Kidney (tissue), 14 donors: ENCODE results near the gene NUCB1. TPM values are rescaled to one million over a fixed set of nuclear protein-coding genes. Genes with fewer than 3 reads are reported as not detected.
"Not testable (repeated sequence)": the region's sequence is repeated elsewhere in the genome, so short reads cannot be mapped to it uniquely, and the experiment has no call there.

Experiments
- DNase-seq, 5 donors: peaks; one replicate each; pipeline ENCODE4 v3.0.0-alpha.2; 2013 to 2020
- FAIRE-seq: peaks from 2 replicates; lab custom pipeline; 2012; peaks lifted over from hg19 to GRCh38; lab: Jason Lieb, UNC
- H3K27ac ChIP-seq, 2 donors: one replicate each; pipeline ENCODE4 v1.7.0; 2013; ENCODE audit warnings: low read depth in 2 of 2, low read length in 2 of 2, inconsistent platforms in 1 of 2
- H3K27me3 ChIP-seq: one replicate; pipeline ENCODE4 v1.7.1; 2013; ENCODE audit warnings: low read length, inconsistent platforms; ENCODE audit not compliant: control insufficient read depth, insufficient read depth
- H3K36me3 ChIP-seq, 3 donors: one replicate each; pipeline versions ENCODE4 v1.7.0 to v1.7.1; 2013; ENCODE audit warnings: low read length in 3 of 3, control low read depth in 1 of 3, inconsistent platforms in 1 of 3; ENCODE audit not compliant: insufficient read depth in 3 of 3, control insufficient read depth in 2 of 3
- H3K4me1 ChIP-seq, 3 donors: one replicate each; pipeline versions ENCODE4 v1.7.0 to v1.7.1; 2013; ENCODE audit warnings: low read length in 3 of 3, inconsistent platforms in 1 of 3, low read depth in 1 of 3; ENCODE audit not compliant: control insufficient read depth in 2 of 3, insufficient read depth in 2 of 3
- H3K4me3 ChIP-seq, 3 donors: one replicate each; pipeline versions ENCODE4 v1.7.0 to v1.8.1; 2013; ENCODE audit warnings: low read length in 3 of 3, control low read depth in 1 of 3, inconsistent platforms in 1 of 3
- H3K9ac ChIP-seq, 3 donors: one replicate each; pipeline versions ENCODE4 v1.7.0 to v1.7.1; 2013; ENCODE audit warnings: low read length in 3 of 3, control low read depth in 1 of 3, inconsistent platforms in 1 of 3
- H3K9me3 ChIP-seq, 3 donors: one replicate each; pipeline versions ENCODE4 v1.7.0 to v1.7.1; 2013; ENCODE audit warnings: low read length in 3 of 3, control low read depth in 1 of 3, inconsistent platforms in 1 of 3; ENCODE audit not compliant: control insufficient read depth in 2 of 3, insufficient read depth in 1 of 3
- intact Hi-C: fragments of 100-400 bp; cut with DNase I; formaldehyde crosslinking; loops from one replicate; pipeline ENCODE4 v1.11.1; 2022
- polyA plus RNA-seq: library from polyadenylated mRNA; stranded (reverse); fragments of 350-450 nt; fragmentation: Illumina TruSeq; extraction: RNeasy Lipid Tissue Mini Kit (QIAGEN cat#74804); gene quantifications from one replicate; pipeline ENCODE4 v1.2.3, GENCODE V29; 2014; ENCODE audit warnings: low read depth, low replicate concordance; ENCODE audit not compliant: insufficient read depth
- total RNA-seq: library from RNA; stranded (reverse); fragmentation: NEBNext Ultra II Directional; extraction: Animal tissue kit (Norgen Biotek cat#: 25700); gene quantifications from one replicate; pipeline ENCODE4 v1.2.1, GENCODE V29; 2021
- TF ChIP-seq, protein P1 (sequence below): IDR thresholded peaks from 3 replicates; pipeline ENCODE4 v1.5.1; 2012; ENCODE audit warnings: mild to moderate bottlenecking, moderate library complexity, borderline replicate concordance; ENCODE audit not compliant: insufficient read depth; ENCODE audit errors: extremely low read depth
- donor health status: control.
- donor health status: control.
- donor health status: control.
- donor health status: control.
- donor health status: control.
- donor health status: DM: yes; HTN: yes; CAD: no.
- donor health status: Normal renal cell carcinoma (clear cell type).

The NUCB1 gene
- total and polyA plus RNA-seq, 2 donors from 2014 or later, result 265 to 503 TPM

DNA sequence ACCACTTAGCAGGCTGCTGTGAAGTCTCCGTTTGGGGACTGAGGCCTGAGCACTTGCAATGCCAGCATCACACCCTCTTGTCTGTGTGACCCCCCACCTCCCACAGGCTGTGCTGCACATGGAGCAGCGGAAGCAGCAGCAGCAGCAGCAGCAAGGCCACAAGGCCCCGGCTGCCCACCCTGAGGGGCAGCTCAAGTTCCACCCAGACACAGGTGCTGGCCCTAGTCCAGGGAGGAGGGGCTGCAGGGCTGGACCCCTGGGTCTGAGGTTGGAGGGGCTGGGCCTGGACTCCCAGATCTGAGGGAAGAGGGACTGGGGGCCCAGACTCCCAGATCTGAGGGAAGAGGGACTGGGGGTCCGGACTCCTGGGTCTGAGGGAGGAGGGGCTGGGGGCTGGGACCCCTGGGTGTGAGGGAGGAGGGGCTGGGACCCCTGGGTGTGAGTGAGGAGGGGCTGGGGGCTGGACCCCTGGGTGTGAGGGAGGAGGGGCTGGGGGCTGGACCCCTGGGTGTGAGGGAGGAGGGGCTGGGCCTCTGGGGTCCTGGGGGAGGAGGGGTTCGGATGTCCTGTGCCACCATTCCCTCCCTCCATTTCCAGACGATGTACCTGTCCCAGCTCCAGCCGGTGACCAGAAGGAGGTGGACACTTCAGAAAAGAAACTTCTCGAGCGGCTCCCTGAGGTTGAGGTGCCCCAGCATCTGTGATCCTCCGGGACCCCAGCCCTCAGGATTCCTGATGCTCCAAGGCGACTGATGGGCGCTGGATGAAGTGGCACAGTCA lies 21.8 kb downstream of the NUCB1 start:
- no peak overlapping the region for H3K27ac ChIP-seq
- H3K9me3 ChIP-seq, result no peaks in the 10 kb centered on the region
- no peak overlapping the region for H3K4me3 ChIP-seq
- FAIRE-seq (no peak), DNase-seq (peak in 1 of 5 donors; percentile 59)
- H3K36me3 ChIP-seq, result peaks cover 0 to 13% (median 12%) of the 10 kb centered on the region in 3 donors
- H3K9ac ChIP-seq, result no peak overlapping the region
- intact Hi-C loops, result no loop called here
- TF ChIP-seq, protein P1, sequence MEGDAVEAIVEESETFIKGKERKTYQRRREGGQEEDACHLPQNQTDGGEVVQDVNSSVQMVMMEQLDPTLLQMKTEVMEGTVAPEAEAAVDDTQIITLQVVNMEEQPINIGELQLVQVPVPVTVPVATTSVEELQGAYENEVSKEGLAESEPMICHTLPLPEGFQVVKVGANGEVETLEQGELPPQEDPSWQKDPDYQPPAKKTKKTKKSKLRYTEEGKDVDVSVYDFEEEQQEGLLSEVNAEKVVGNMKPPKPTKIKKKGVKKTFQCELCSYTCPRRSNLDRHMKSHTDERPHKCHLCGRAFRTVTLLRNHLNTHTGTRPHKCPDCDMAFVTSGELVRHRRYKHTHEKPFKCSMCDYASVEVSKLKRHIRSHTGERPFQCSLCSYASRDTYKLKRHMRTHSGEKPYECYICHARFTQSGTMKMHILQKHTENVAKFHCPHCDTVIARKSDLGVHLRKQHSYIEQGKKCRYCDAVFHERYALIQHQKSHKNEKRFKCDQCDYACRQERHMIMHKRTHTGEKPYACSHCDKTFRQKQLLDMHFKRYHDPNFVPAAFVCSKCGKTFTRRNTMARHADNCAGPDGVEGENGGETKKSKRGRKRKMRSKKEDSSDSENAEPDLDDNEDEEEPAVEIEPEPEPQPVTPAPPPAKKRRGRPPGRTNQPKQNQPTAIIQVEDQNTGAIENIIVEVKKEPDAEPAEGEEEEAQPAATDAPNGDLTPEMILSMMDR, result no peak
- no peaks in the 10 kb centered on the region for H3K4me1 ChIP-seq
- no peaks in the 10 kb centered on the region for H3K27me3 ChIP-seq

DNA sequence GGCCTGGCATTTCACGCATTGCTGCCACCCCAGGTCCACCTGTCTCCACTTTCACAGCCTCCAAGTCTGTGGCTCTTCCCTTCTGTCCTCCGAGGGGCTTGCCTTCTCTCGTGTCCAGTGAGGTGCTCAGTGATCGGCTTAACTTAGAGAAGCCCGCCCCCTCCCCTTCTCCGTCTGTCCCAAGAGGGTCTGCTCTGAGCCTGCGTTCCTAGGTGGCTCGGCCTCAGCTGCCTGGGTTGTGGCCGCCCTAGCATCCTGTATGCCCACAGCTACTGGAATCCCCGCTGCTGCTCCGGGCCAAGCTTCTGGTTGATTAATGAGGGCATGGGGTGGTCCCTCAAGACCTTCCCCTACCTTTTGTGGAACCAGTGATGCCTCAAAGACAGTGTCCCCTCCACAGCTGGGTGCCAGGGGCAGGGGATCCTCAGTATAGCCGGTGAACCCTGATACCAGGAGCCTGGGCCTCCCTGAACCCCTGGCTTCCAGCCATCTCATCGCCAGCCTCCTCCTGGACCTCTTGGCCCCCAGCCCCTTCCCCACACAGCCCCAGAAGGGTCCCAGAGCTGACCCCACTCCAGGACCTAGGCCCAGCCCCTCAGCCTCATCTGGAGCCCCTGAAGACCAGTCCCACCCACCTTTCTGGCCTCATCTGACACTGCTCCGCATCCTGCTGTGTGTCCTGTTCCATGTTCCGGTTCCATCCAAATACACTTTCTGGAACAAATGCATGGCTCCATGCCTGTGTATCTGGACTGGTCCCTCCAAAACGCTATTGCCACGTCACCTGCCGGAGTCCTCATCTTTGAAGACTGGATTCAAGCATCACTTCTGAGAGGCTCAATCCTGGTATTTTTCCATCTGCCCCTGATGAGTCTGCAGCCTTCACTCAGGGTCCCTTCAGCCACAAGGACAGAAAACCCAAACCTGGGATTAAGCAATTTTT lies 22.7 kb downstream of the NUCB1 start:
- intact Hi-C loops, result no loop called here

DNA sequence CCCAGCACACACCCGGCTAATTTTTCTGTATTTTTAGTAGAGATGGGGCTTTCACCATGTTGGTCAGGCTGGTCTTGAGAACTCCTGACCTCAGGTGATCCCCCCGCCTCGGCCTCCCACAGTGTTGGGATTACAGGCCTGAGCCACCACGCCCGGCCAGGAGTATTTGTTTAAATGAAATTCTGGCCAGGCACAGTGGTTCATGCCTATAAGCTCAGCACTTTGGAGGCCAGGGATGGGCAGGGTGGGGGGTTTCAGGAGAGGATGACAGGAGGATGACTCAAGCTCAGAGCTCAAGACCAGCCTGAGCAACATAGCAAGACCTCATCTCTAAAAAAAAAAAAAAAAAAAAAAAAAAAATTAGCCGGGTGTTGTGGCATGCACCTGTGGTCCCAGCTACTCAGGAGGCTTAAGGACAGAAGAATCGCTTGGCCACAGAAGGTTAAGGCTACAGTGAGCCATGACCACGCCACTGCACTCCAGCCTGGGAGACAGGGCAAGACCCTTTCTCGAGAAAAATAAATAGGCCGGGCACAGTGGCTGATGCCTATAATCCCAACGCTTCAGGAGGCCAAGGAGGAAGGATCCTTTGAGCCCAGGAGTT lies 25.2 kb downstream of the NUCB1 start:
- no peak overlapping the region for H3K4me3 ChIP-seq
- no peaks in the 10 kb centered on the region for H3K27me3 ChIP-seq
- FAIRE-seq (no peak), DNase-seq (peak in 1 of 5 donors; percentile 32)
- H3K9ac ChIP-seq, result no peak overlapping the region
- H3K4me1 ChIP-seq, result no peaks in the 10 kb centered on the region
- H3K36me3 ChIP-seq, result peaks cover 0 to 9% (median 7%) of the 10 kb centered on the region in 3 donors
- TF ChIP-seq, protein P1, result no peak
- H3K9me3 ChIP-seq, result no peaks in the 10 kb centered on the region
- intact Hi-C loops, result no loop called here
- H3K27ac ChIP-seq, result no peak overlapping the region

More for the DNA sequence above, 22.7 kb downstream of the NUCB1 start:
- no peak overlapping the region for H3K4me3 ChIP-seq
- H3K27ac ChIP-seq, result no peak overlapping the region
- DNase-seq, result peak in 1 of 5 donors; percentile 48
- H3K9me3 ChIP-seq, result no peaks in the 10 kb centered on the region
- no peaks in the 10 kb centered on the region for H3K4me1 ChIP-seq
- H3K36me3 ChIP-seq, result peaks cover 0 to 13% (median 11%) of the 10 kb centered on the region in 3 donors
- TF ChIP-seq, protein P1, result no peak
- no peaks in the 10 kb centered on the region for H3K27me3 ChIP-seq
- H3K9ac ChIP-seq, result no peak overlapping the region
- FAIRE-seq, result no peak

DNA sequence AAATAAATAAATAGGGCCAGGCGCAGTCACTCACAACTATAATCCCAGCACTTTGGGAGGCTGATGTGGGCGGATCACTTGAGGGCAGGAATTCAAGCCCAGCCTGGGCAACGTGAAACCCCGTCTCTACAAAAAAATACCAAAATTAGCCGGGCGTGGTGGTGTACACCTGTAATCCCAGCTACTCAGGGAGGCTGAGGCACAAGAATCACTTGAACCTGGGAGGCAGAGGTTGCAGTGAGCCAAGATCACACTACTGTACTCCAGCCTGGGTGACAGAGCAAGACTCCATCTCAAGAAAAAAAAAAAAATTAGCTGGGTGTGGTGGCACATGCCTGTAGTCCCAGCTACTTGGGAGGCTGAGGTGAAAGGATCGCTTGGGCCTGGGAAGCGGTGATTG lies 25.8 kb downstream of the NUCB1 start:
- H3K9ac ChIP-seq, H3K36me3 ChIP-seq, H3K4me3 ChIP-seq, DNase-seq, intact Hi-C loops, H3K9me3 ChIP-seq, FAIRE-seq, H3K27me3 ChIP-seq, H3K4me1 ChIP-seq, H3K27ac ChIP-seq: not testable (repeated sequence)
